Measurements from ENCODE around the gene VKORC1.

VKORC1 gene

GRCh38 chr16:31129568-31130335 lies 35.2 kb upstream of the VKORC1 start:
- no peak for DNase-seq

GRCh38 chr16:31128711-31129567 lies 34.3 kb upstream of the VKORC1 start:
- DNase-seq: no peak

- no peak for DNase-seq
Measured at GRCh38 chr16:31127182-31127581, 32.6 kb upstream of the VKORC1 start.

- no peak for DNase-seq
Measured at GRCh38 chr16:31125844-31126243, 31.2 kb upstream of the VKORC1 start.

- no peak for DNase-seq
Measured at GRCh38 chr16:31120129-31120528, 25.5 kb upstream of the VKORC1 start.

DNA sequence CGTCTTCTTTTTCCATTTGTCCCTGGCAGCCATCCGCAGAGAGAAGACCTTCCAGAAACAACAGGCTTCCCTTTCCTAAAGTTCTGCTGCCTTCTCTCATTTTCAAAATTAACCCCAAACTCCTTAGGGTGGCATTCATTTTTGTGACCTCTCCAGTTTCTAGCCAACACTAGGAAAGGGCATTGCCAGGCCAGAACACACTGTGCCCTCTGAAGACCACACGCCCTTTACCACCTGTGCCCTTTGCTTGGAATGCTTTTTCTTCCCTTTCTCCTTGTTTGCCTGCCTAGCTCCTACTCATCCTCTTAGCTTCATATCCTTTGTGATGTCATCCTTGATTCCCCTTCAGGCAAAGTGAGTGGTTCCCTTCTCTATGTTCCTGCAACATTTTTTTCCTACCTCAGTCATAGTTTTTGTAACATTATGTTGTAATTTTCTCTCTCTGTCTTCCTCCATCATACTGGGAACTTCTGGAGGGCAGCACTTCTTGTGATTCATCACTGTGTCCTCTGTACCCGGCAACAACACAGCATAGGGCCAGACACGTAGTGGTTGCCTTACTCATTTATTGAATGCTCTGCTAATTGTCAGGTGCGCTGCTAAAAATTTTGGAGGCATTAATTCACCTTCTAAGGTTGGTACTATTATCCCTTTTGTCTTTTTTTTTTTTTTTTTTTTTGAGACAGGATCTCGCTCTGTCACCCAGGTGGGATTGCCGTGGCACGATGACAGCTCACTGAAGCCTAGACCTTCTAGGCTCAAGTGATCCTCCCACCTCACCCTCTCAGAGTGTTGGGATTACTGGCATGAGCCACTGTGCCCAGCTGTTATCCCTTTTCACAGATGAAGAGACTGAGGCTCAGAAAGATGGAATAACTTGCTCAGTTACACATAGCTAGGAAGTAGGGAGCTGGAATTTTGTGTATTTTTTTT lies 23.9 kb upstream of the VKORC1 start:
- no peak for DNase-seq

GRCh38 chr16:31117384-31118222 lies 23.0 kb upstream of the VKORC1 start, which contains the start of gene KAT8:
Gene KAT8, plus strand, starts transcription at chr16:31117664. Its CDS starts 18 bp downstream, at chr16:31117682.
- peak; percentile 98 for DNase-seq

DNA sequence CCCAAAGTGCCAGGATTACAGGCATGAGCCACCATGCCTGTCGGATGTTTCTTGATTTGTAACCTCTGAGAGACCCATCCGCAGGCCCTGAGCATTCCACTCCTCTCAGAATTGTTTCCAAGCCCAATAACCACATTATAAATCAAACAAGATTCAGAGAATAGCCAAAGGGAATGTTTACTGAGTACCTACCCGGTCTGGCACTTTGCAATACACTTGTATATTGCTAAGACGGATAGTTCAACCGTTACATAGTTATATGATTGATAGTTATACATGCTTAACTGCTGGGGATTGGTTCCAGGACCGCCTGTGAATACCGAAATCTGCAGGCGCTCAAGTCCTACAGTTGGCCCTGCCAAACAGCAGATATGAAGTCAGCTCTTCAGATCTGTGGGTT lies 19.9 kb upstream of the VKORC1 start:
- no peak for DNase-seq

DNA sequence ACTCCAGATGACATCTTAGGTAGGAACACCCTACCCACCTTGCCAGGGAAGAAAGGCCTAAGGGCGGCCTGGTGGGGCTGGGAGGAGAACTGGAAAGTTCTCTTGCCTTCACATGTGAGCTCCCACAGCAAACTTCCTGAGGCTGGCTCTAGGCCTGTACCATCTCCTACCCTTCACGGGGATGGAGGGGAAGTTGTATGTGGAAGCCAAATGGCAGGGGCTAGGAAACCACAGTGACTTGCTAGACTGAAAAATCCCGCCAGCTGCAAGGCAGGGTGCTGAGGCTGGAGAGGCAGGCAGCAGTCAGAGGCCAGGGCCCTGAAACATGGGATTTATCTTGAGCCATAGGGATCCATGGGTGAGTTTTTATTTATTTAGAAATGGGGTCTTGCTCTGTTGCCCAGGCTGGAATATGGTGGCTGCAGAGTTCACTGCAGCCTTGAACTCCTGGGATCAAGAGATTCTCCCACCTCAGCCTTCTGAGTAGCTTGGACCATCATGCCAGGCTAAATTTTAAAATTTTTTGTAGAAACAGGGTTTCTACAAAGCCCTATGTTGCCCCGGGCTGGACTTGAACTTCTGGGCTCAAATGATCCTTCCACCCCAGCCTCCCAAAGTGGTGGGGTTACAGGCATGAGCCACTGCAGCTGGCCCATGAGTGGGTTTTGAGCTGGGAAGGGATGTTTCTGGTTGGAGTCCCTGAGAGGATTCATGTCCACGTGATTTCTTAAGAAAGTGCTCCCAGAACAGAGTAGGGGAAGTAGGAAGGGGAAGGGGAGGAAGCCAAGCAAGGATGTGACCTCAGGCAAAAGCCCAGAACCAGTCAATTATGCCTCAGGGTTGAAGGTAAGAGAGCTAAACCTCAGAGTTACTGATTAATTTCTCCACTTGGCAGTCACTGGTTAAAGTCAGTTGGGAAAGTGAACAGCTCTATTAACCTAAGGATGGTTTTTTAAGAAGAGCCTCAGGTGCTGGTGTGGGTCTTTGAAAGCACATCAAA lies 18.8 kb upstream of the VKORC1 start:
- DNase-seq: no peak

GRCh38 chr16:31112711-31113110 lies 18.1 kb upstream of the VKORC1 start:
- no peak for DNase-seq

DNA sequence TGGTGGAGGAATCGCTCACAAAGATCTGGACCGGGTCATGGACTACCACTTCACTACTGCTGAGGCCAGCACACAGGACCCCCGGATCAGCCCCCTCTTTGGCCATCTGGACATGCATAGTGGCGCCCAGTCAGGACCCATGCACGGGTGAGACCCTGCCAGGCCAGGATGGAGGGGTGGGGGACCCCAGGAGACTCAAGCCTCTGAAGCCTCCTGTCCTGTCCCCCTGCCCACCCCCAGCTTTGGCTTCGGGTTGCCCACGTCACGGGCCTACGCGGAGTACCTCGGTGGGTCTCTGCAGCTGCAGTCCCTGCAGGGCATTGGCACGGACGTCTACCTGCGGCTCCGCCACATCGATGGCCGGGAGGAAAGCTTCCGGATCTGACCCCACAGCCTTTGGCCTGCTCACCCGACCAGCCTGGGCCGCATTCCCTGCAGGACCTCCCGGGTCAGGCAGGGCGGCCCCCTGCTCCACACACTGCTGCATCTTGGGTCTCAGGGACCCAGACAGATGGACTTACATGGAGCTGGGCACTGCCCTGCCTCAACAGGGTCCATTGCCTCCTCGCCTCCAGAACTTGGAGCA lies 17.4 kb upstream of the VKORC1 start:
- DNase-seq: no peak

DNA sequence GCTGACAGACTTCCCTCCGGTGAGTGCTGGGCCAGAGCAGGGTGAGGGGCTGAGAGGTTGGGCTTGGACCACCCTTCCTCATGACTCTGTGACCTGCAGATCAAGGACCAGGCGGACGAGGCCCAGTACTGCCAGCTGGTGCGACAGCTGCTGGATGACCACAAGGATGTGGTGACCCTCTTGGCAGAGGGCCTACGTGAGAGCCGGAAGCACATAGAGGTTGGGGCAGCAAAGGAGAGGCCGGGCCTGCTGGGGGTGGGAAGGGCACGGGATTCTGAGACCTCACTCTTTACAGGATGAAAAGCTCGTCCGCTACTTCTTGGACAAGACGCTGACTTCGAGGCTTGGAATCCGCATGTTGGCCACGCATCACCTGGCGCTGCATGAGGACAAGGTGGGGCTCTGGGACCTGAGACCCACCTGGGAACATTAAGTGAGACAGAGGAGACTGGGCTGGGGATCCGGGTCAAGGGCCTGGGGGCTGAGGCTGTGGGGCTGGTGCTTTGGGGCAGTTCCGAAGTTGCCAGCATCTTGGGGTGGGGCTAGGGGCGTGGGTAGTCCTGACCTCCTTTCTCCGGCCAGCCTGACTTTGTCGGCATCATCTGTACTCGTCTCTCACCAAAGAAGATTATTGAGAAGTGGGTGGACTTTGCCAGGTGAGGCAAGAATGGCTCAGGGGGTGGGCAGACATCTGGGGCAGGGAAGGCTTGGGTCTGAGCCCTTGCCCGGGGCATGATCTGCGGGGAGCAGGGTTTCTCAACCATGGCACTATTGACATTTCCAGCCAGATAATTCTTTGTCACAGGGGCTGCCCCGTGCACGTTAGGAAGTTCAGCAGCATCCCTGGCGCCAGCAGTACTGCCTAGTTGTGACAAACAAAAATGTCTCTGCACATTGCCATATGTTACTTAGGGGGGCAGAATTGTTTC lies 15.8 kb upstream of the VKORC1 start:
- no peak for DNase-seq

GRCh38 chr16:31109622-31110021 lies 15.0 kb upstream of the VKORC1 start:
- no peak for DNase-seq

- DNase-seq: no peak
Measured at GRCh38 chr16:31108794-31109558, 14.4 kb upstream of the VKORC1 start.

GRCh38 chr16:31108035-31108793 lies 13.6 kb upstream of the VKORC1 start, which contains the start of gene BCKDK:
Gene BCKDK, plus strand, starts transcription at chr16:31108386. Its CDS starts 838 bp downstream, at chr16:31109224.
- peak; percentile 60 for DNase-seq

DNA sequence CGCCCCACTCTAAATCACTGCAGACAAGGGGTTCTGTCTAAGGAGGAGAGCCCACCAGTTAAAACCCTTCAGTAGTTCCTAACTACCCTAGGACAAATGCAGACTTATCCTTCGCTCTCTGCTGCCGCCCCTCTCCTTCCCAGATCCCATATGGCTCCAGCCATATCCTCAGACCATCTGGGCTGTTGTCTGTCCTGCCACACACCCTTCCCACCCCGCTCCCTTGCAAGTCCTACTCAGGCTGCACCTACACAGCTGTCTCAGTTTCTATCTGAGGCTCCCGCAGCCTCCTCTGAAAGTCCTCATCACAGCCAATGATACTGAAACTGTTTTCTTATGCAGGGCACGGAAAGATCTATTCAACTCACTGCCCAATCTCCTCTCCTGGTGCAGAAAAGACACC lies 12.9 kb upstream of the VKORC1 start:
- DNase-seq: peak; percentile 15

Data from stimulated activated naive CD4-positive, alpha-beta T cell treated with Interleukin-2 at 50 U/mL for 16 hours (primary cell).